OCI-LY3 (cell line): ENCODE data around the gene TNS4.

Source experiments
- H2AFZ ChIP-seq: fragments of 200-600, 300-600 bp; shearing (Covaris generic); 2 replicates; pipeline ENCODE4 v1.6.0; 2014; ENCODE audit warnings: antibody characterized with exemption, low read depth, low read length
- H3K27ac ChIP-seq: fragments of 200-600, 300-600 bp; sonication (generic); 2 replicates; pipeline ENCODE4 v1.5.1; 2014; ENCODE audit warnings: mild to moderate bottlenecking, low read length, moderate library complexity, mixed read lengths
- H3K27me3 ChIP-seq: fragments of 200-600, 300-600 bp; sonication (generic); 2 replicates; pipeline ENCODE4 v1.6.1; 2014; ENCODE audit warnings: low read depth, low read length, mixed read lengths
- H3K36me3 ChIP-seq: fragments of 200-600, 300-600 bp; sonication (generic); replicated peaks from 2 replicates; pipeline ENCODE3; 2014; ENCODE audit warnings: low read depth, low read length, mixed read lengths
- H3K4me1 ChIP-seq: fragments of 300-600, 200-600 bp; sonication (generic); 2 replicates; pipeline ENCODE4 v1.6.1; 2014; ENCODE audit warnings: low read length, mixed read lengths
- H3K4me2 ChIP-seq: fragments of 200-600, 300-600 bp; sonication (generic); 2 replicates; pipeline ENCODE4 v1.6.1; 2014; ENCODE audit warnings: low read length, mixed read lengths
- H3K4me3 ChIP-seq: fragments of 300-600, 200-600 bp; sonication (generic); 2 replicates; pipeline ENCODE4 v1.5.1; 2014; ENCODE audit warnings: antibody characterized with exemption, mild to moderate bottlenecking, low read length, moderate library complexity
- H3K79me2 ChIP-seq: fragments of 300-600, 200-600 bp; shearing (Covaris generic); 2 replicates; pipeline ENCODE4 v1.6.1; 2014; ENCODE audit warnings: mild to moderate bottlenecking, low read length, mixed read lengths
- H3K9ac ChIP-seq: fragments of 300-600, 200-600 bp; shearing (Covaris generic); 2 replicates; pipeline ENCODE4 v1.6.0; 2014; ENCODE audit warnings: mild to moderate bottlenecking, low read length, moderate library complexity
- H3K9me3 ChIP-seq: fragments of 200-600, 300-600 bp; shearing (Covaris generic); 2 replicates; pipeline ENCODE4 v1.6.1; 2014; ENCODE audit warnings: low read length, mixed read lengths; ENCODE audit not compliant: insufficient read depth
- H4K20me1 ChIP-seq: fragments of 200-600, 300-600 bp; sonication (generic); 2 replicates; pipeline ENCODE4 v1.6.1; 2016; ENCODE audit warnings: low read length, mixed read lengths; ENCODE audit not compliant: insufficient read depth
- EZH2phosphoT487 ChIP-seq: fragments of 200-600 bp; shearing (Covaris generic); IDR thresholded peaks from 2 replicates; pipeline ENCODE4 v1.6.1; 2018; ENCODE audit warnings: antibody characterized with exemption, mixed run types, low read depth
- TF ChIP-seq, protein P1 (sequence below): fragments of 200-600, 300-600 bp; sonication (generic); IDR thresholded peaks from 2 replicates; pipeline ENCODE4 v1.5.1; 2014; ENCODE audit warnings: antibody characterized with exemption, low read length, low read depth

TNS4 gene

DNA sequence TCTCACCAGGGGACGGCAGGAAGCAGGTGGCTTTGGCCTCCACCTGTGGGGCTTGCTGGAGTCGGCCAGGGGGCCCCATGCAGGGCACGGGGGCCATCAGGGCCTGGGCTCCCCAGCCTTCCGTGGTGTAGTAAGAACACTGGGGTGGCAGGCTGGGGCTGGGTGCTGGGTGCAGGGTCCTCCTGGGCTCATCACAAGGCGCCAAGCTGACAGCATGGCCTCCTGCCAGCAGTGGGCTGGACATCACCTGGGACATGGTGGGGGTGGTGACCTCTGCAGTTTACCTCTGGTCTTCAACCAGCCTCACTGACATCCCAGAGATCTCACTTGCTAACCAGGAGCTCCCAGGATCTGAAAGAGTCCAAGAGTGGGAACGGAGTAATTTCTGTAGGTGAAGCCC is 5.3 kb downstream of the TNS4 start:
- TF ChIP-seq, protein P1, sequence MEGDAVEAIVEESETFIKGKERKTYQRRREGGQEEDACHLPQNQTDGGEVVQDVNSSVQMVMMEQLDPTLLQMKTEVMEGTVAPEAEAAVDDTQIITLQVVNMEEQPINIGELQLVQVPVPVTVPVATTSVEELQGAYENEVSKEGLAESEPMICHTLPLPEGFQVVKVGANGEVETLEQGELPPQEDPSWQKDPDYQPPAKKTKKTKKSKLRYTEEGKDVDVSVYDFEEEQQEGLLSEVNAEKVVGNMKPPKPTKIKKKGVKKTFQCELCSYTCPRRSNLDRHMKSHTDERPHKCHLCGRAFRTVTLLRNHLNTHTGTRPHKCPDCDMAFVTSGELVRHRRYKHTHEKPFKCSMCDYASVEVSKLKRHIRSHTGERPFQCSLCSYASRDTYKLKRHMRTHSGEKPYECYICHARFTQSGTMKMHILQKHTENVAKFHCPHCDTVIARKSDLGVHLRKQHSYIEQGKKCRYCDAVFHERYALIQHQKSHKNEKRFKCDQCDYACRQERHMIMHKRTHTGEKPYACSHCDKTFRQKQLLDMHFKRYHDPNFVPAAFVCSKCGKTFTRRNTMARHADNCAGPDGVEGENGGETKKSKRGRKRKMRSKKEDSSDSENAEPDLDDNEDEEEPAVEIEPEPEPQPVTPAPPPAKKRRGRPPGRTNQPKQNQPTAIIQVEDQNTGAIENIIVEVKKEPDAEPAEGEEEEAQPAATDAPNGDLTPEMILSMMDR, result no peak
- no peak for TF ChIP-seq EZH2phosphoT487
- peaks cover 13% of the 10 kb centered on the region; the same call in 1 of the 2 replicates for H3K27me3 ChIP-seq
- no peak overlapping the region for H3K4me2 ChIP-seq
- no peak overlapping the region for H3K9ac ChIP-seq
- no peak overlapping the region for H3K27ac ChIP-seq
- no peaks in the 10 kb centered on the region for H3K9me3 ChIP-seq
- no peaks in the 10 kb centered on the region for H3K36me3 ChIP-seq
- no peaks in the 10 kb centered on the region for H4K20me1 ChIP-seq
- H3K79me2 ChIP-seq, result no peaks in the 10 kb centered on the region
- H2AFZ ChIP-seq, result no peak overlapping the region
- peaks cover 3% of the 10 kb centered on the region for H3K4me1 ChIP-seq
- H3K4me3 ChIP-seq, result no peak overlapping the region

DNA sequence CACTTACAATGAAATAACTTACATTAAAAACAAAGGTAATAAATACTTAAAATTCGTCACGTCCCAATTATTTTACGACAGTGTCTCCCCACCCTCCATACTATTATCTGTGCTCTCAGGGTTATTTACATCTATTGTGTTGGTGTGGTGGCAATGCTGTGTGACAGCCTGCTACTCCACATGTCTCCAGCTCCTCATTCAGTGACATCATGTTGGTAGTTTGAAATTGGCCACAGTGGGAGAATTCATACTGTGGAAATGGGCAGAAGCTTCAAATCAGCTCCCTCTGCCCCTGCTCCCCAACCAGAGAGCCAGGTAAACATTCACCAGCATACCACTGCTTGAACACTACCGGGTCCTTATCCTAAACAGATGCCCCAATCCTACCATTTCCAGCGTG is 6.3 kb downstream of the TNS4 start:
- Histone ChIP-seq H3K36me3 (no peaks in the 10 kb centered on the region), H4K20me1 (no peaks in the 10 kb centered on the region), H2AFZ (no peak overlapping the region), H3K4me3 (no peak overlapping the region), H3K4me2 (no peak overlapping the region), H3K27me3 (peaks cover 13% of the 10 kb centered on the region; the same call in 1 of the 2 replicates), H3K4me1 (peaks cover 14% of the 10 kb centered on the region), H3K27ac (no peak overlapping the region), H3K9me3 (no peaks in the 10 kb centered on the region), H3K79me2 (no peaks in the 10 kb centered on the region), H3K9ac (no peak overlapping the region)
- no peak for TF ChIP-seq EZH2phosphoT487
- TF ChIP-seq, protein P1, result no peak

DNA sequence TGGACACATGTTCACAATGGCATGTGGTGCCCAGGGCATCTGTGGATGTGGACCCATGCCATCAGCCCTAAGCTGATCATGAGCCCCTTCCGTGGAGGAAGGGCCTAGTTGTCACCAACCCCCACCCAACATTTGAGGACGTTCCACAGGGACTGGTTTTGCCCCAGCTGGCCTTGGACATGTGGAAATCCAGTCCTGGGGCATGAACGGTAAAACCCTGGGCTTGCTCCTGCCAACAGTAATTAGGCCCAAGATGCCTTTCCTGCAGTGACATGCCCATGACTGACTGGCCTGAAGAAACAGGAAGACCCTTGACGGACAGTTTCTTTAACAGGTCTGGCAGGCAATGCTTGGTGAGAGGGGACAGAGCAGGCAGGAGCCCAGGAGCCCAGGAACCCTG is 7.7 kb downstream of the TNS4 start:
- Histone ChIP-seq H3K4me2 (no peak overlapping the region), H3K4me3 (no peak overlapping the region), H3K27ac (no peak overlapping the region), H3K79me2 (no peaks in the 10 kb centered on the region), H2AFZ (no peak overlapping the region), H3K36me3 (no peaks in the 10 kb centered on the region), H4K20me1 (no peaks in the 10 kb centered on the region), H3K9me3 (no peaks in the 10 kb centered on the region), H3K27me3 (0 out of 2 replicates have a peak, but pooled peaks cover 4% of the 10 kb centered on the region), H3K9ac (no peak overlapping the region), H3K4me1 (peaks cover 27% of the 10 kb centered on the region)
- TF ChIP-seq, protein P1, result no peak
- no peak for TF ChIP-seq EZH2phosphoT487

DNA sequence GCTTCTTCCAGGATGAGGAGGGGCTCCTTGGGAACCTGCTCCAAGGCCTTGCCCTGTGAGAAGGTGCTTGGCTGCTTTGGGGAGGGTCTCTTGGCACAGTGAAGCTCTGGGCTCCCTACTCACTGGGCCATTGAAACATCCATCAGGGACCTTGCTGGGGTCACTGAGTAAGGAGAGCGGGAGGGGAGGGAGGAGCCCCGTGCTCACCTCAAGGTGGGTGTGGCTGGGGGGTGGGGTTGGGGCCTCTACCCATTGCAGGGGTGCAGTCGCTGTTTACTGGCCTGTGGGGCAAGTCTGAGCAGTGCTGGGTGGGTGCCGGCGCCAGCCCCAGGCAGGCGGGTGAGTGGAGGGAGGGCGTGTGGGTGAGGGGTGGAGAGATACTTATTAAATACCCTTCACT is 9.9 kb downstream of the TNS4 start:
- H3K79me2 ChIP-seq, result no peaks in the 10 kb centered on the region
- no peak overlapping the region for H3K4me3 ChIP-seq
- H4K20me1 ChIP-seq, result no peaks in the 10 kb centered on the region
- no peak overlapping the region for H3K9ac ChIP-seq
- H2AFZ ChIP-seq, result no peak overlapping the region
- peaks cover 3% of the 10 kb centered on the region for H3K27me3 ChIP-seq
- peaks cover 27% of the 10 kb centered on the region for H3K4me1 ChIP-seq
- H3K27ac ChIP-seq, result no peak overlapping the region
- no peaks in the 10 kb centered on the region for H3K9me3 ChIP-seq
- peak overlapping the region; percentile 73; the same call in 1 of the 2 replicates for H3K4me2 ChIP-seq
- TF ChIP-seq, protein P1, result no peak
- TF ChIP-seq EZH2phosphoT487, result no peak
- no peaks in the 10 kb centered on the region for H3K36me3 ChIP-seq
